Fibroblast of mammary gland (primary cell): ENCODE measurements around the gene PRRC1.

ENCODE experiments used
- DNase-seq: peaks from one replicate; pipeline ENCODE4 v3.0.0-alpha.2; 2010; ENCODE audit warnings: low read depth
- H3K4me3 ChIP-seq: 2 replicates; pipeline ENCODE4 v1.5.1; 2011; ENCODE audit warnings: low read depth, mild to moderate bottlenecking, low read length, moderate library complexity; ENCODE audit not compliant: control insufficient read depth
- CTCF ChIP-seq: conservative IDR thresholded peaks from 2 replicates; pipeline ENCODE4 v1.5.1; 2011; ENCODE audit warnings: low read depth, low read length, inconsistent platforms; ENCODE audit not compliant: control insufficient read depth, insufficient read depth

PRRC1 gene

GRCh38 chr5:127517480-127518318 is at the start of gene PRRC1:
TSS of gene PRRC1 (plus strand) at chr5:127517640. CDS start at chr5:127523480, 5,840 bp downstream.
- H3K4me3 ChIP-seq = peak within 1 kb of the TSS; percentile 93
- TF ChIP-seq CTCF = no peak
- DNase-seq = peak; percentile 78

GRCh38 chr5:127471211-127471610 is 46.2 kb upstream of the PRRC1 start:
- DNase-seq = no peak
- no peak for TF ChIP-seq CTCF
- no peak overlapping the region for H3K4me3 ChIP-seq

- no peak for TF ChIP-seq CTCF
- DNase-seq = no peak
Observed at GRCh38 chr5:127472700-127473099, 44.7 kb upstream of the PRRC1 start.

GRCh38 chr5:127486471-127486870 is 31.0 kb upstream of the PRRC1 start:
- no peak for TF ChIP-seq CTCF
- no peak for DNase-seq
- H3K4me3 ChIP-seq = no peak overlapping the region

More at GRCh38 chr5:127472700-127473099, 44.7 kb upstream of the PRRC1 start:
- H3K4me3 ChIP-seq = no peak overlapping the region

- no peak overlapping the region for H3K4me3 ChIP-seq
- peak; percentile 56 for DNase-seq
- peak; percentile 85 for TF ChIP-seq CTCF
Observed at GRCh38 chr5:127492854-127493738, 24.3 kb upstream of the PRRC1 start.

- no peak for TF ChIP-seq CTCF
Observed at GRCh38 chr5:127498548-127498947, 18.9 kb upstream of the PRRC1 start.

More at GRCh38 chr5:127498548-127498947, 18.9 kb upstream of the PRRC1 start:
- no peak for DNase-seq
- no peak overlapping the region for H3K4me3 ChIP-seq
